Stimulated activated naive CD4-positive, alpha-beta T cell treated with Interleukin-2 at 50 U/mL for 16 hours (primary cell): ENCODE measurements around the gene CIDEB.
"Not testable (repeated sequence)": the region's sequence is repeated elsewhere in the genome, so short reads cannot be mapped to it uniquely, and the experiment has no call there.

Experiments
- DNase-seq: peaks from one replicate; lab custom pipeline; 2025; lab: John Stamatoyannopoulos, UW

CIDEB gene

DNA sequence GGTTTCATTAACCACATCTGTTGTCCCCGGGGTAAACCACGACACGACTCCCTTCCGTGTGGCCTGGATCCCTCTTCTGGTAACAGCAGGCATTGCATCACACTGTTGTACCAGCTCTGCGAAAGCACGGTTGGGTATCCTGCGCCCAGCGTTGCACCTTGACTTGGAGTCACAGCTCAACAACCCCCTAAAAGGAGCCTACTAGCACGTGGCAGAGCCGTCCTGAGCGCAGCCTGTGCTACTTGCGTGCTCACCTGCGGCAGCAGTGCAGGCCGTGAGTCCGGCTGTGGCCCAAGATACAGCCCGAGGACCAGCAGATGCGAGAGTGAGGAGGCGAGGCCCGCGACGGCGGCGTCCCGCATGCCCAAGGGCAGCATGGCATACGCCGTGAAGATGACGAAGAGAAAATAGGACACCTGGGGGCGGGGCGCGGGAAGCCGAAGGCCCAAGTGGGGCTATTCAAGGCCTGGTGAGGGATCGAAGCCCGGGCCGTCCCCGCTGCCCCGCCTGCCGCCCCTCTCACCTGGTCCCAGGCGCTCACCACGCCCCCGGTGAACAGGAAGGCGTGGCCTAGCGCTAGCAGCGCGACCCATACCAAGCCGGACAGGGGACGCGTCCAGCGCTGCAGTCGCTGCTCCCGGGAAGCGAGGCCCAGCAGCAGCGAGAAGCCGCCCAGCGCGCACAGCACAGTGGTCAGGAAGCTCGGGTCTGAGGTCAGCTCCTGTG, 24.7 kb upstream of the CIDEB start:
- DNase-seq = peak; percentile 82

- DNase-seq = no peak
Measured at GRCh38 chr14:24331731-24332267, 24.0 kb upstream of the CIDEB start.

GRCh38 chr14:24330973-24331674, 23.3 kb upstream of the CIDEB start:
- DNase-seq = no peak

DNA sequence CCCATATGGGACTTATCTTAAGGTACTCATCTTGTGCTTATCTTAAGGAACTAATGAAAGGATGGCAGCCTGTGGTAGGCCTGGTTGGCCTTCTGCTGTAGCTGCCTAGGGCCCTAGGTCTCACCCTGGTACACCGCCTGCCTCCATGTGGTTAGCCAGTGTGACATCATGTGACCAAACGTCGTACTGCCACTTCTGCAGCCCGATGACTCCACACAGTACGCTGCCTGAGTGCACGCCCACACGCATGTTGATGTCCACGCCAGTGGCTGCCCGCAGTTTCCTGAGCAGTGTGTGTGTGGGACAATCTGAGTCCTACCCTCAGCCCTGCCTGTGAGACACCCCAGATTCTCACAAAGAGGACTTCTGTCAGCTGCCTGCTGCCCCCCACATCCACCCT, 22.0 kb upstream of the CIDEB start:
- peak; percentile 67 for DNase-seq

DNA sequence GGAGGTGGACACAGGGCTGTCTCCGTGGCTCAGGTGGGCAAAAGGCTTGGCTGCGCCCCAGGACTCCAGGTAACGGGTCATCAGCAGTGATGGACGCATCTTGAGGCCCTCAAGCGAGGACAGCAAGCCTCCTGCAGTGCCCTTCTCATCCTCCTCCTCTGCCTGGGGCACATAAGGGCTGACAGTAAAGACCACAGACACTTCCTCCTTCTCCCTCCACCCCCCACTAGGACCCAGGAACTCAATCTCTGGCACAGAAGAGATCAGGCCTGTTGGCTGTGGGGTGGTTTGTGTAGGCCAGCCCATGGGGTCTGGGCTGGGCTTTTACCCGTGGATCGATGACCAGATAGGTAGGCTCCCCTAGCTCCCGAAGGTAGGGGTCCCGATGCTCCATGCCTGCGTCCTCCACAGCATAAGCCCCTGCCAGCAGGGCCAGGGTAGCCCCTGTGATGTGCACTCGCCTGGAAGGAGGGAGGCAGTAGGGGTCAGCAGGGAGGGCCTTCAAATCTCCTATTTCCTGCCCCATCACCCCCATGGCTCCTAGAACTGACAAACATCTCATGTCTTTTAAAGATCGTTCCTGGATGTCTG, 21.4 kb upstream of the CIDEB start:
- DNase-seq = no peak

GRCh38 chr14:24327914-24328313, 20.1 kb upstream of the CIDEB start:
- DNase-seq = not testable (repeated sequence)

DNA sequence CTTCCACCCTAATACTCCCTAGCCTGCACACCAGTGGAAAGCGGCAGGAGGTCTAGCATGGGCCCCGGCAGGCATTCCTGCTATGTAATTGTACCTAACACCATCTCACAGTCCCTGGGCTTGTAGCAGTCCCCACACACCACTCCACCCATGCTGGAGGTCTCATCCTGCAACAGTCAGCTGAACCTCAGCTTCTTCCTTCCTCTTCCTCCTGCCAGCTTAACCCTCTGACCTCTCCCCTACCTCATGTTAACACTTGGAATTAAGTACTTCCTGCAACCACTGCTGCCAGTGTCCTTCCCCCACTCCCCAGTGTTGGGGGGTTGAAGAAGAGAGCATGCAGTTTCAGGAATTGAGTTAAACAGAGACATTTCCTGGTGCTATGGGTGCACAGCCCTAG, 19.5 kb upstream of the CIDEB start:
- no peak for DNase-seq

GRCh38 chr14:24325963-24326362, 18.2 kb upstream of the CIDEB start:
- no peak for DNase-seq

DNA sequence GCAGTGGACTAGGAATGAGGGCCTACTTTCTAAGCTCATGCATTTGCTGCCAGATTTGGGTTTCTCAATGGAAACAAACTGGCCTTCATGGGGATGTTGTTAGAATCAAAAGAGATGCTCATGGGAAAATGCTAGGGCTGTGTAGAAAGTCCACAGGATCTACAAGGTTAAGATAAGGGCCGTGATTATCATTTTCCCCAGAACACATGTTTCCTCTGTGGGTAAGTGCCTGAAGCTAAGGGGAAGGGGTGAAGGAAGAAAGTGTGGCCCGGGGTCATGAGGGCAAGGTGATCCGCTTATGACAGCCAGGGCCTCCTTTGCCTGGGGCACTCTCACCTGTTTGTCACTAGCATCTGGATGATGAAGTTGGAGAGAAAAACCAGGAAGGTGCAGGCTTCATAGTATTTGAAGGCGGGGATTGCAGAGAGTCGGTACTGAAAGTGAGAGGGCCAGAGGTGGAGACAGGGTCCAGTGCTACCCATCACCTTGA, 17.3 kb upstream of the CIDEB start:
- DNase-seq = no peak

GRCh38 chr14:24324024-24324423, 16.2 kb upstream of the CIDEB start:
- DNase-seq = no peak

GRCh38 chr14:24323341-24323740, 15.6 kb upstream of the CIDEB start:
- DNase-seq = no peak

GRCh38 chr14:24322672-24323071, 14.9 kb upstream of the CIDEB start:
- DNase-seq = no peak

DNA sequence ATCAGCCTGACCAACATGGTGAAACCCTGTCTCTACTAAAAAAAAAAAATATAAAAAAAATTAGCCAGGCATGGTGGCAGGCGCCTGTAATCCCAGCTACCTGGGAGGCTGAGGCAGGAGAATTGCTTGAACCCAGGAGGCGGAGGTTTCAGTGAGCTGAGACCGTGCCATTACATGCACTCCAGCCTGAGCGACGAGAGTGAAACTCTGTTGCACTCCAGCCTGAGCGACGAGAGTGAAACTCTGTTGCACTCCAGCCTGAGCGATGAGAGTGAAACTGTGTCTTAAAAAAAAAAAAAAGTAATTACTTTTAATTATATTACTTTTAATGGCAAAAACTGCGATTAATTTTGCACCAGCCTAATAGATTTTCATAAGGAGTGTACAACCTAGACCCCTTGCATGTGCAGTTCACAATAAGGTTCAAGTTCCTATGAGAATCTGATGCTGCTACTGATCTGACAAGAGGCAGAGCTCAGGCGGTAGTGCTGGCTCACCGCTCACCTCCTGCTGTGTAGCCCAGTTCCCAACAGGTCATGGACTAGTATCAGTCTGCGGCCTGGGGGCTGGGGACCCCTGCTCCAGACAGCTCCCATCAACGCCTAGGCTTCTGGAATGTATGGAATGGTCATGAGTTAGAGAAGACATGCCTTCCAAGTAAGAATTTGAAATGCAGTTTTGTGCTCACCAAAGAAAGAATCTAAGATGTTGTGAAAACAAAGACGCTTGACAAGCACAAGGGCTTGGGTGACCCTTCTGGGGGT, 13.6 kb upstream of the CIDEB start:
- no peak for DNase-seq

DNA sequence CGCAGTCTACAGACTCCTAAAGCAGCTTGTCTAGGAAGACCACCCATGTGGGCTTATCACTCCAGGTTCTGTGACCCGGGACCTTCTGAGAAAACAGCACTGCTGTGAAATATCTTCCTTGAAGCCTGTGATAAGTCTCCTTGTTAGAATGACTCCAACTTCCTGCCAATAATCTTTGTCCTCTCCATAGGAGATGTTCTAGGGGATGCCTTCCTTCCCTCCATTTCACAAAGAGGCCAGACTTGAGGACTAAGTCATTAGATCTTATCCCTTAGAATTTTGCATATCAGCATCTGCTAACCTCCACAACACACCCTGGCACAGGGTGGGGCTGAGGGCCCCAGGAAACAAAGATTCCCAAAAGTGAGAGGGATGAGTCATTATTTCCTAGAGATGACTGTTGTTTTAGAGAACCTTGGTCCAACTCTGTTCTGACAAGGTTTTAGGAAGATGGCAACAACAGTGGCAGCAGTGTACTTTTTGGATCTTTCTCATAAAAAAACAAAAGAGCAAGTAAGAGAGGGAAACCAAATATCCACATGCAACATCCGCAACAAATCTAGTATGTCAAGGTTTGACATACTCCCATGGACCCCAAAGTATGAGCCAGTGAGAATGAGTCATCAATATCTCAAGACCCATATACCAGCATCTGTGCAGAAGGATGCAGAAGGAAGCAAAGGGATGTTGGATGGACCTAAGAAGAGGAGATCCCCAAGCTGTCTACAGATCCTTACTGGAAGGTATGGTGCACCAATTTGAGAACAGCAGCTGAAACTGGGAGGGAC, 9.6 kb upstream of the CIDEB start:
- no peak for DNase-seq

GRCh38 chr14:24316597-24316950, 8.8 kb upstream of the CIDEB start:
- DNase-seq = no peak

DNA sequence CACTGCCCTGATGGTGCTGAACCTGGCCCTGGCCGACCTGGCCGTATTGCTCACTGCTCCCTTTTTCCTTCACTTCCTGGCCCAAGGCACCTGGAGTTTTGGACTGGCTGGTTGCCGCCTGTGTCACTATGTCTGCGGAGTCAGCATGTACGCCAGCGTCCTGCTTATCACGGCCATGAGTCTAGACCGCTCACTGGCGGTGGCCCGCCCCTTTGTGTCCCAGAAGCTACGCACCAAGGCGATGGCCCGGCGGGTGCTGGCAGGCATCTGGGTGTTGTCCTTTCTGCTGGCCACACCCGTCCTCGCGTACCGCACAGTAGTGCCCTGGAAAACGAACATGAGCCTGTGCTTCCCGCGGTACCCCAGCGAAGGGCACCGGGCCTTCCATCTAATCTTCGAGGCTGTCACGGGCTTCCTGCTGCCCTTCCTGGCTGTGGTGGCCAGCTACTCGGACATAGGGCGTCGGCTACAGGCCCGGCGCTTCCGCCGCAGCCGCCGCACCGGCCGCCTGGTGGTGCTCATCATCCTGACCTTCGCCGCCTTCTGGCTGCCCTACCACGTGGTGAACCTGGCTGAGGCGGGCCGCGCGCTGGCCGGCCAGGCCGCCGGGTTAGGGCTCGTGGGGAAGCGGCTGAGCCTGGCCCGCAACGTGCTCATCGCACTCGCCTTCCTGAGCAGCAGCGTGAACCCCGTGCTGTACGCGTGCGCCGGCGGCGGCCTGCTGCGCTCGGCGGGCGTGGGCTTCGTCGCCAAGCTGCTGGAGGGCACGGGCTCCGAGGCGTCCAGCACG, 8.2 kb upstream of the CIDEB start:
- no peak for DNase-seq

- no peak for DNase-seq
Measured at GRCh38 chr14:24315243-24315806, 7.5 kb upstream of the CIDEB start.

DNA sequence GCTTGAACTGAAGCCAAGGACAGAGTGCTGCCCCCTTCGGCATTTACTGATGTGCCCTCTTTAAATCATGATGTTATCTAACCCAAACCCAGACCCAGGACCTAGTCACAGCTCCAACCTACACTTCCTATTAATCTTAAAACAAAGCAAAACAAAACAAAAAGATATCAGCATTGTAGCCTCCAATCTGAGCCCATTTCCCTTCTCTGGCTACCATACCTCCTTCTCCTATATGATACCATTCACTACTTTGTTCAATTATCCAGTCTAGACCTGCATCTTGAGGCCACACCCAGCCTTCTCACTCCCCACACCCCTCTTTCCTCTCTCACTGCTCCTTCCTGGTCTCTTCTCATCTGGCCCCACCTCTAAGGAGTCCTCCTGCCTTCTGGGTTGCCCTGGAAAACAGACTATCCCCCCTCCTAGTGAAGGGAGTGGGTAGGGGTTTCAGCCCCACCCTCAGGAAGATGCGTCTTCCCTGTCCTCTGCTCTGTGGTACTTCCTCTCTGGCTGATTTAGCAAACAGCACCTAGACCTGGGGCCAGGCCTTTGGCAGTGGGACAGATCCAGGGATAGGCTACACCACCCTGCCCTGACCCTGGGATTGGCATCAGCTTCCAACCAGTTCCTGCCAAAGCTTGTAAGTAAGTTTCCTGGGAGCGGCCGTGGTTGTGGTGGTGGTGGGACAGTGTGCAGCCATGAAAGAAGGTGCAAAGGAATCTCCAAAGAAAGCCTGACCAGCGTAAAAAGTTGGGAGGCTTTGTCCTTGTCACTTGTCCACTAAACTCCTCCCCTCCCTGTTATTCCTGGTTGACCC, 6.8 kb upstream of the CIDEB start:
- DNase-seq = no peak

- DNase-seq = no peak
Measured at GRCh38 chr14:24313913-24314312, 6.1 kb upstream of the CIDEB start.
